ENCODE measurements around the gene PXK.

- no peak for TF ChIP-seq CTCF (IDR thresholded peaks at IDR 0.05)
- TF ChIP-seq POLR2A (IDR thresholded peaks at IDR 0.05): no peak
- TF ChIP-seq POLR2AphosphoS5 (IDR thresholded peaks at IDR 0.05): no peak
Observed at GRCh38 chr3:58473275-58473674, 140.6 kb downstream of the PXK start.
